Activated effector memory CD4-positive, alpha-beta T cell treated with anti-CD3 and anti-CD28 coated beads, Interleukin-2, amount 50 U/mL, for 16 hours (primary cell): ENCODE data around the gene STARD3.
A peak's percentile ranks its signal among the peaks of the same experiment; 100 is the strongest.

ENCODE experiments used
- DNase-seq: peaks from one replicate; pipeline ENCODE4 v3.0.0-alpha.2; 2020

The STARD3 gene

DNA sequence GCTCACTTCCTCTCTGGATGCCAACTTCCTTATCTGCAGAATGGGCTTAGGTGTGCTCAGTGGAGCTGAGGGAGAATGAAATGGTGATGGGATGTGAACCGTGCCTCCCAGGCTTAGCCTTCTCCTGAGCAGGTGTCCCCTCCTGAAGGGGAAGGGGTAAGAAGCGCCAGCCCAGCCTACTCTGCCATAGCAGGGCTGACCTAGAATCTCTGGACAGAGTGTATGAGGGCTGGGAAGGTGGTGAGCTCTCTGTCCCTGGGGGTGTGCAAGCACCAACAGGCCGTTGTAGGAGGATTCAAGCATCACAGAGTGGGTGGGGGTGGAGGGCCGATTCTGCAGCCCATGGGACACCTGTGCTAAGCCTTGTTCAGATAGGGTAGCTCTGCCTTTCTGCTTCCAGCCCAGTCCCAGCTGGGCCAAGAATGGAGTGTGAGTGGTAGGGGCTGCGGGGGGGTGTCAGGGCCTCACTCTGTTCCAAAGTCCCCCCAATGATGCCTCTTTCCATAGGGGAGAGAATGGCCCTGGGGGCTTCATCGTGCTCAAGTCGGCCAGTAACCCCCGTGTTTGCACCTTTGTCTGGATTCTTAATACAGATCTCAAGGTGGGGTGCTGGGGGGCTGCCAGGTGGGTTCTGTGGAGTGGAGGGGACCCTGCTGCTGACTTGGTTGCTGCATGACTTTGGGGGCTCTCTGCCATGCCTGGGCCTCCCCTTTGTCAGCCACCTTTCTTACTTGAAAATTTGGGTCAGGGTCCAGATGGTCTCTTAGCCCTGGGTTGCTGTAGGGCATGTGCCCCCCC lies 25.0 kb downstream of the STARD3 start:
- no peak for DNase-seq

GRCh38 chr17:39662551-39663339 lies 25.8 kb downstream of the STARD3 start:
- DNase-seq, result no peak

DNA sequence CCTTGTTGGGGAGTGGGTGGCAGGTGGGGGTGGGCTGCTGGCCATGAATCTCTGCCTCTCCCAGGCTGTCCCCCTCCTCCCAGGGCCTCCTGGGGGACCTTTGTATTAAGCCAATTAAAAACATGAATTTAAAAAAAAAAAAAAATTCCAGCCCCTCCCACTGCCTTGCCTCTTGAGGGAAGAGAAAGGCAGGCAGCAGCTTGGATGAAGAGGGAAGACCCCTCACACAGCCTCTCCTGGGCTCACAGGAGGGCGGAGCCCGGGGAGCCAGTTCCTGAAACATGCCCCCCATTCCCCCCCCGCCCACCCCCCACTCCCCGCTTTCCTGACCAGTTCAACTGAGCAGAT lies 26.4 kb downstream of the STARD3 start:
- DNase-seq, result no peak

DNA sequence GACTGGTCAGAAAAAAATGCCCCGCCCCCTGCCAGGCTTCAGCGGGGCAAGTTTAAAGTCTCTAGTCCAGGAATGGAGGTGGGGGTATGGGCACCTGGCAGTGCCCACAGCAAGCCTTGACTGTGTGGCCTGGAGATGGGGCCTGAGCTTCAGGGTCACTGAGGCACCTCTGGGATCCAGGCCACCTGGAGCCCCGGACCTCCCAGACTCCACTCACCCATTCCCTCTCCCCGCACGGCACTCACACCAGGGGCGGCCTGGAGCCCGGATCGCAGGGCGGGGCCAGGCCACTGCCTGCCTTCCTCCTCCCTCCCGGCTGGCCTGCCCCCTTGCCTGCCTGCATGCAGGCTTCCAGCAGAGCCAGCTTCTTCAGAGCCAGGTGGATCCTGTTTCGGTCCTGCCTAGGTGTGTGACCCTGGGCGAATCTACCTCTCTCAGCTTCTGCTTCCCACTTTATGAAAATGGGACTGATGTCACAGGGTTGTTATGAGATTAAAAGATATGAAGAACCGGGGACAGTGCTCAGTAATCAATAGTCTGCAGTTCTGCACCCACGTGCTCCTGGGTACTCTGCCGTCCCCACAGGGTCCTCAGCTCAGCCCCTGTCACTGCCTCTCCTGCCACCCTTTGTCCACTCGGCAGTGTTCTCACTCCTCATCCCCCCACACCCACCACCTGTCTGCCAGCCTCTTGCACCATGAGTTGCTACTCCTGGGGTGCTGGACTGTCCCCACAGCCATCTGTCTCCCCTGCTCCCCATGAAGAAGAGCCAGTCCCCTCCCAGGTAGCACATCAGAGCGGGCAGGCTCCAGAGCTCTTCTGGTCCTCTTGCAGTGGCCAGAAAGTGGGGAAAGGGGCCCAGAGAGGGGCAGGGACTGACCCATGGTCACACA lies 27.0 kb downstream of the STARD3 start:
- DNase-seq, result no peak

GRCh38 chr17:39664581-39665561 lies 27.9 kb downstream of the STARD3 start, which contains the start of gene TCAP:
Gene TCAP (plus strand): TSS chr17:39665349. CDS start chr17:39665360, 11 bp downstream.
- no peak for DNase-seq

DNA sequence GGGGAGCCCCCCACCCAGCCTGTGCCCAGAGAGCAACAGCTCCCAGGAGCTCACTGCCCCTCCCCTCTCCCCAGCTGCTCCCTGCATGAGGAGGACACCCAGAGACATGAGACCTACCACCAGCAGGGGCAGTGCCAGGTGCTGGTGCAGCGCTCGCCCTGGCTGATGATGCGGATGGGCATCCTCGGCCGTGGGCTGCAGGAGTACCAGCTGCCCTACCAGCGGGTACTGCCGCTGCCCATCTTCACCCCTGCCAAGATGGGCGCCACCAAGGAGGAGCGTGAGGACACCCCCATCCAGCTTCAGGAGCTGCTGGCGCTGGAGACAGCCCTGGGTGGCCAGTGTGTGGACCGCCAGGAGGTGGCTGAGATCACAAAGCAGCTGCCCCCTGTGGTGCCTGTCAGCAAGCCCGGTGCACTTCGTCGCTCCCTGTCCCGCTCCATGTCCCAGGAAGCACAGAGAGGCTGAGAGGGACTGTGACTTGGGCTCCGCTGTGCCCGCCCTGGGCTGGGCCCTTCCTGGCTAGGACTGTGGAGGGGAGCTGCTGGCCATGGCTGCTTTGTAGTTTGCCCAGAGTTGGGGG lies 28.8 kb downstream of the STARD3 start:
- DNase-seq, result no peak

- DNase-seq, result no peak
Measured at GRCh38 chr17:39666231-39666600, 29.3 kb downstream of the STARD3 start.

- DNase-seq, result no peak
Measured at GRCh38 chr17:39666601-39667261, 29.8 kb downstream of the STARD3 start.

- no peak for DNase-seq
Measured at GRCh38 chr17:39667262-39667944, 30.5 kb downstream of the STARD3 start.

GRCh38 chr17:39667945-39668924 lies 31.3 kb downstream of the STARD3 start, which contains the start of gene PNMT:
Gene PNMT (plus strand): TSS chr17:39668453. CDS start chr17:39668476, 23 bp downstream.
- DNase-seq, result peak; percentile 87

DNA sequence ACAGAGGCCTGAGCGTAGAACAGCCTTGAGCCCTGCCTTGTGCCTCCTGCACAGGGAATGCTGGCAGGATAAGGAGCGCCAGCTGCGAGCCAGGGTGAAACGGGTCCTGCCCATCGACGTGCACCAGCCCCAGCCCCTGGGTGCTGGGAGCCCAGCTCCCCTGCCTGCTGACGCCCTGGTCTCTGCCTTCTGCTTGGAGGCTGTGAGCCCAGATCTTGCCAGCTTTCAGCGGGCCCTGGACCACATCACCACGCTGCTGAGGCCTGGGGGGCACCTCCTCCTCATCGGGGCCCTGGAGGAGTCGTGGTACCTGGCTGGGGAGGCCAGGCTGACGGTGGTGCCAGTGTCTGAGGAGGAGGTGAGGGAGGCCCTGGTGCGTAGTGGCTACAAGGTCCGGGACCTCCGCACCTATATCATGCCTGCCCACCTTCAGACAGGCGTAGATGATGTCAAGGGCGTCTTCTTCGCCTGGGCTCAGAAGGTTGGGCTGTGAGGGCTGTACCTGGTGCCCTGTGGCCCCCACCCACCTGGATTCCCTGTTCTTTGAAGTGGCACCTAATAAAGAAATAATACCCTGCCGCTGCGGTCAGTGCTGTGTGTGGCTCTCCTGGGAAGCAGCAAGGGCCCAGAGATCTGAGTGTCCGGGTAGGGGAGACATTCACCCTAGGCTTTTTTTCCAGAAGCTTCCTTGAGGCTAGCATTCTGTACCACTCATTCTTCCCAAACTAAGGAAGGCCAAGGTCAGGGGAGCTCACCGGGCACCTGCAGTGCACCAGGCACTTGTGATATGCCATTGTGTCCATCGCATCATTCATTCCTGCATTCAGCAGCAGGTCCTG lies 33.2 kb downstream of the STARD3 start:
- no peak for DNase-seq

DNA sequence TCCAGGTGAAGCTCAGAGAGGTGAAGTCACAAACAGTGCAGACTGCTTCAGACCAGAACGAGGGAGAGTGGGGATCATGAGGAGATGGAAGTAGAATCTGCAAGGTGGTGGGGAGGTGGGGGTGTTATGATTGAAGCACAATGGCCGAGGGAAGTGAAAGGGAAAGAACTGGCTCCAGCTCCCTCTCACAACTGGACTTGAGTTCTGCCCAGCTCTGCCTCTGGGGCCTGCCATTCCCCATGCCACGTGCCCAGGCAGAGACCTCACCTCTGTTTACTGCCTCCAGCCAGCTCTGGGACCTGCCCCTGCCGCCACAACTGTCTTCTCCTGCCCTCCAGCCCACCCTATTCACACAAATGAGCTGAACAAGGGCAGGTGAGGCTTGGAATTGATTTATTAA lies 33.8 kb downstream of the STARD3 start:
- no peak for DNase-seq

DNA sequence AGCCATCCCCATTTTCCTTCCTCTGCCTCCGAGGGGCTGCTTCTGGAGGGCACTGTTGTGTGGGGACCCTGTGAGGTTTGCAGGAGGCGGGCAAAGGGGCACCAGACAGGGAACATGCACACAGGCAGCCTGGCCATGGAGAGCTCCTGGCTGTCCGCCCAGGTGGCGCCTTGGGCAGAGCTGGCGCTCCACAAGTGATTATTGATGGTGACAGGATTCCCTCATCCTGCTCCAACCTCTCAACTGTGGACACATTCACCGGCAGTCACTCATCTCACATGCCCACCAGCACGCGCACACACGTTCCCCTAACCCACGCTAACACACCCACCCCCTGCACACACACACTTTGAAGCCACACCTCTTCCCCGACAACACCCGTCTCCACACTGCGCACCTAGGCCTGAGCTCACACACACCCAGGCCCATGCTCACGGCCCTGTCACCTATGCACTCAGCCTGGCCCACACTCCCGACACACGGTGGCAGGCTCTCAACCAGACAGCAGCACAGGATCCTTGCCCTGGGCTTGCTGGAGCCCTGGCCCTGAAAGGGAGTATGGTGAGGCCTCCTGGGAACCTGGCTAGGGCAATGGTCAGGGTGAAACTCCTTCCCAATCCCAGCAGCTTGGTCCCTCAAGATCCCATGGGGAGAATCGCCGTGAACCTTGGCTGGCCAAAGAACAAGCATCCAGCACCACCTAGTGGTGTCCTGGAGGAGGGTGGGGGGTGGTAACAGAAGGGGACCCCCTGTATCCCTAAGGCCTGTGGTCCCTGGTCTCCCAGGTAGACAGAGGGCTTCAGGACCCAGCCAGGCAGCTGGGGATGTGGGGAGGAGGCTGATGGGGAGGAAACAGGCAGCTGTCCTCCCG lies 34.9 kb downstream of the STARD3 start:
- no peak for DNase-seq

- no peak for DNase-seq
Measured at GRCh38 chr17:39672522-39673334, 35.8 kb downstream of the STARD3 start.

DNA sequence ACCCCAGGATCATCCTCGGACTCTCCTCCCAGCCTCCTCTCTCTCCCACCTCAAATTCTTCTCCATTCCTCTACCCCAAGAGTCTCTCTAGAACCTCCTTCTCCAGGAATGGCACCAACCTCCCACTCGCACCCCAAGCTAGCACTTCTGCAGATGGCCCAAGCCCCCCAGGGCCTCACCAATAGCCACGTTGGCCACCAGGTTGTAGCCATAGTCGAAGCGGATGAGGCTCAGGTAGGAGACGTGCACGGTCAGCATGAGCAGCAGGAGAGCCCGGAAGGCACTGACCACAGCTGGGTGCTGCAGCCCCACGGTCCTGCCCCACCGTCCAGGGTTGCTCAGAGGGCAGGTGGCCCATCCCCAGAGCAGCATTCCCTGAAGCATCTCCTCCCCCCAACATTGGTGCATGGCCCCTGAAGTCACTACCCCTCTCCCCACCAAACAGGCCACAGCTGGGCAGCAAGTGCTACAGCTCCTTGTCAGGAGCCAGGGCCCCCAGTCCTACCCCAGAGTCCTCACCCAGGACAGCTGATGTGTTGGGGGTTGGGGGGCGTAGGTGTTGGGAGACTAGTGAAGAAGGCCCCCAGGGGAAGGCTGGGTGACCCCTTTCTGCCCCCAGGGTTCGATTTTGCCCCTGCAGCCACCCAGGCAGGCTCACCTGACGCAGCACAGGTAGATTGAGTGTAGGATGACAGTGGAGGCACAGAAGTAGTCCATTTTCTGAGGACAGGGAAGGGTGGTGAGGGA lies 36.6 kb downstream of the STARD3 start:
- no peak for DNase-seq
